ENCODE results near the gene RAD51B.

DNA sequence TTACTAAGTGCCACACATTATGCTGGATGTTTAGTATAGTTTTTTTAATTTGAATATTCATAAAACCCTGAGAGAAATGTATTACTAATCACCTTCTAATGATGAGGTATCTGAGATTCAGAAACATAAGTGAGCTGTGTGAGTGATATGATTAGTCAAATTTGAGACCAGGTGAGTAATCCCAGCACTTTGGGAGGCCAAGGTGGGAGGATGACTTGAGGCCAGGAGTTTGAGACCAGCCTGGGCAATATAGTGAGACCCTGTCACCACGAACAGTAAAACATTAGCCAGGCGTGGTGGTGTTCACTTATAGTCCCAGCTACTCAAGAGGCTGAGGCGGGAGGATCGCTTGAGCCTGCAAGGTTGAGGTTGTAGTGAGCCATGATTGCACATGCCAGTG lies 438.4 kb downstream of the RAD51B start:
- TF ChIP-seq, protein P1, sequence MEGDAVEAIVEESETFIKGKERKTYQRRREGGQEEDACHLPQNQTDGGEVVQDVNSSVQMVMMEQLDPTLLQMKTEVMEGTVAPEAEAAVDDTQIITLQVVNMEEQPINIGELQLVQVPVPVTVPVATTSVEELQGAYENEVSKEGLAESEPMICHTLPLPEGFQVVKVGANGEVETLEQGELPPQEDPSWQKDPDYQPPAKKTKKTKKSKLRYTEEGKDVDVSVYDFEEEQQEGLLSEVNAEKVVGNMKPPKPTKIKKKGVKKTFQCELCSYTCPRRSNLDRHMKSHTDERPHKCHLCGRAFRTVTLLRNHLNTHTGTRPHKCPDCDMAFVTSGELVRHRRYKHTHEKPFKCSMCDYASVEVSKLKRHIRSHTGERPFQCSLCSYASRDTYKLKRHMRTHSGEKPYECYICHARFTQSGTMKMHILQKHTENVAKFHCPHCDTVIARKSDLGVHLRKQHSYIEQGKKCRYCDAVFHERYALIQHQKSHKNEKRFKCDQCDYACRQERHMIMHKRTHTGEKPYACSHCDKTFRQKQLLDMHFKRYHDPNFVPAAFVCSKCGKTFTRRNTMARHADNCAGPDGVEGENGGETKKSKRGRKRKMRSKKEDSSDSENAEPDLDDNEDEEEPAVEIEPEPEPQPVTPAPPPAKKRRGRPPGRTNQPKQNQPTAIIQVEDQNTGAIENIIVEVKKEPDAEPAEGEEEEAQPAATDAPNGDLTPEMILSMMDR (IDR thresholded peaks at IDR 0.05; ENCODE audit: low read length) = no peak
- TF ChIP-seq EZH2phosphoT487 (IDR thresholded peaks at IDR 0.05; ENCODE audit: low read length) (no peak), EZH2 (optimal IDR thresholded peaks at IDR 0.05; ENCODE audit: low read depth, low read length) (no peak)
